HepG2 (cell line): ENCODE results near the gene ELANE. TPM values are rescaled to one million over a fixed set of nuclear protein-coding genes. Genes with fewer than 3 reads are reported as not detected.
A peak's percentile ranks its signal among the peaks of the same experiment; 100 is the strongest.

Experiments used
- ATAC-seq: fragments of 200-7000 bp; cut with Tn5 transposase; 3 replicates; pipeline ENCODE4 v1.9.1; 2020; ENCODE audit warnings: mild to moderate bottlenecking, moderate library complexity
- BruUV-seq: library from RNA; stranded (reverse); fragments of 400-500 nt; replicated peaks from 2 replicates; lab custom pipeline; 2021; lab: Mats Ljungman, UMichigan
- CTCF ChIA-PET: fragments of 300-600 bp; formaldehyde crosslinking; extraction: SDS; loops from one replicate; lab custom pipeline; 2021; ENCODE audit warnings: low total read pairs, inconsistent platforms, low intra/inter-chr PET ratio; lab: Yijun Ruan, JAX
- POLR2A ChIA-PET: fragments of 350-600 bp; sonication (Branson Sonifier 250); formaldehyde crosslinking; loops from one replicate; lab custom pipeline; 2020; ENCODE audit warnings: antibody characterized with exemption, inconsistent platforms; lab: Yijun Ruan, JAX
- DNase-seq: peaks from one replicate; pipeline ENCODE4 v3.0.0-alpha.2; 2015; ENCODE audit warnings: low spot score
- FAIRE-seq: peaks from 3 replicates; lab custom pipeline; 2011; peaks lifted over from hg19 to GRCh38; lab: Jason Lieb, UNC
- H2AFZ ChIP-seq: one replicate; pipeline ENCODE4 v1.6.1; 2011; ENCODE audit warnings: low read length, inconsistent platforms
- H3K27ac ChIP-seq: fragments of 300-600 bp; 3 replicates; pipeline ENCODE4 v1.8.0; 2011; ENCODE audit warnings: mixed run types, mild to moderate bottlenecking, mixed read lengths, low read length, inconsistent platforms; ENCODE audit not compliant: insufficient read depth; ENCODE audit errors: extremely low read length
- H3K27me3 ChIP-seq, 2 experiments: fragments of 200-600 bp in 1 of 2; 2 replicates in 1 of 2; 3 replicates in 1 of 2; pipeline versions ENCODE4 v1.6.0 to v1.8.0; 2011; ENCODE audit warnings: low read length in 2 of 2, mild to moderate bottlenecking in 2 of 2, moderate library complexity in 2 of 2, inconsistent platforms in 1 of 2; ENCODE audit not compliant: insufficient read depth in 2 of 2, control insufficient read depth in 1 of 2
- H3K36me3 ChIP-seq, 2 experiments: fragments of 200-600 bp in 1 of 2; replicated peaks in 1 of 2; 2 replicates in 1 of 2; 3 replicates in 1 of 2; pipeline versions ENCODE4 v1.5.1 to v1.8.0; 2011; ENCODE audit warnings: low read length in 2 of 2, inconsistent platforms in 1 of 2; ENCODE audit not compliant: insufficient read depth in 2 of 2, control insufficient read depth in 1 of 2
- H3K4me1 ChIP-seq: 2 replicates; pipeline ENCODE4 v1.5.1; 2012; ENCODE audit warnings: low read length, inconsistent platforms; ENCODE audit not compliant: insufficient read depth
- H3K4me2 ChIP-seq: 2 replicates; pipeline ENCODE4 v1.6.0; 2011; ENCODE audit warnings: low read depth, low read length, inconsistent platforms
- H3K4me3 ChIP-seq, 3 experiments: fragments of 200-600 bp in 1 of 3; sonication (generic), shearing (Covaris generic) in 1 of 3; replicated peaks in 1 of 3; 2 replicates each; pipeline ENCODE4 v1.5.1; 2011 to 2016; ENCODE audit warnings: low read length in 3 of 3, inconsistent platforms in 2 of 3, low read depth in 2 of 3, mild to moderate bottlenecking in 2 of 3, control low read depth in 1 of 3, mixed read lengths in 1 of 3; ENCODE audit not compliant: insufficient read depth in 1 of 3
- H3K79me2 ChIP-seq: one replicate; pipeline ENCODE4 v1.6.1; 2011; ENCODE audit warnings: low read length, inconsistent platforms; ENCODE audit not compliant: insufficient read depth
- H3K9ac ChIP-seq: 2 replicates; pipeline ENCODE4 v1.6.0; 2011; ENCODE audit warnings: mild to moderate bottlenecking, low read depth, low read length, inconsistent platforms; ENCODE audit not compliant: insufficient read depth
- H3K9me3 ChIP-seq: 2 replicates; pipeline ENCODE4 v1.5.1; 2012; ENCODE audit warnings: mild to moderate bottlenecking, low read length
- H4K20me1 ChIP-seq: 2 replicates; pipeline ENCODE4 v1.6.0; 2011; ENCODE audit warnings: inconsistent platforms, mild to moderate bottlenecking, low read length, moderate library complexity; ENCODE audit not compliant: insufficient read depth
- CCAR2 ChIP-seq: fragments of 200-400 bp; formaldehyde crosslinking; optimal IDR thresholded peaks from 2 replicates; pipeline ENCODE3; 2018; ENCODE audit warnings: low read depth, mild to moderate bottlenecking, low read length, moderate library complexity
- CEBPB ChIP-seq: IDR thresholded peaks from 2 replicates; pipeline ENCODE4 v1.6.1; 2011; ENCODE audit warnings: low read depth, low read length, improper control_type of control experiment, borderline replicate concordance
- FOXP1 ChIP-seq, 2 experiments: fragments of 450-650 bp in 1 of 2; IDR thresholded peaks; 2 replicates each; pipeline ENCODE4 v1.6.1; 2017 to 2018; ENCODE audit warnings: antibody characterized with exemption in 1 of 2
- IRF9 ChIP-seq: sonication (generic); formaldehyde crosslinking; IDR thresholded peaks from 2 replicates; pipeline ENCODE4 v1.8.0; 2022; ENCODE audit warnings: missing genetic modification reagents, mild to moderate bottlenecking, borderline replicate concordance
- POLR2G ChIP-seq: fragments of 200-400 bp; formaldehyde crosslinking; IDR thresholded peaks from 2 replicates; pipeline ENCODE4 v1.6.1; 2018; ENCODE audit warnings: mild to moderate bottlenecking, low read depth, low read length, moderate library complexity
- SNAPC2 ChIP-seq: sonication (generic); formaldehyde crosslinking; IDR thresholded peaks from 2 replicates; pipeline ENCODE4 v1.8.1; 2022; ENCODE audit warnings: mild to moderate bottlenecking, missing genetic modification reagents
- SOX13 ChIP-seq, 3 experiments: fragments of 450-650 bp in 1 of 3; sonication (generic) in 1 of 3; formaldehyde crosslinking in 1 of 3; IDR thresholded peaks in 2 of 3; conservative IDR thresholded peaks in 1 of 3; 2 replicates each; pipeline versions ENCODE4 v1.5.0 to v1.6.1; 2016 to 2020; ENCODE audit warnings: antibody characterized with exemption in 1 of 3, mild to moderate bottlenecking in 1 of 3, missing compliant biosample characterization in 1 of 3, missing genetic modification reagents in 1 of 3, moderate library complexity in 1 of 3
- SOX5 ChIP-seq: IDR thresholded peaks from 2 replicates; pipeline ENCODE4 v1.6.1; 2016; ENCODE audit warnings: borderline replicate concordance
- SRY ChIP-seq: sonication (generic); formaldehyde crosslinking; IDR thresholded peaks from 2 replicates; pipeline ENCODE4 v1.8.0; 2022; ENCODE audit warnings: mild to moderate bottlenecking, missing genetic modification reagents
- TBX2 ChIP-seq: sonication (generic); formaldehyde crosslinking; IDR thresholded peaks from 2 replicates; pipeline ENCODE4 v1.5.0; 2020; ENCODE audit warnings: missing genetic modification reagents, mild to moderate bottlenecking, borderline replicate concordance
- TOE1 ChIP-seq: sonication (generic); formaldehyde crosslinking; IDR thresholded peaks from 2 replicates; pipeline ENCODE4 v1.4.0; 2020; ENCODE audit warnings: mild to moderate bottlenecking, missing genetic modification reagents
- ZFX ChIP-seq: sonication (generic); formaldehyde crosslinking; IDR thresholded peaks from 2 replicates; pipeline ENCODE4 v1.4.0; 2020; ENCODE audit warnings: mild to moderate bottlenecking, low read depth, missing genetic modification reagents, moderate library complexity
- ZFY ChIP-seq: sonication (generic); formaldehyde crosslinking; IDR thresholded peaks from 2 replicates; pipeline ENCODE4 v1.4.0; 2020; ENCODE audit warnings: missing genetic modification reagents
- ZKSCAN8 ChIP-seq: IDR thresholded peaks from 2 replicates; pipeline ENCODE4 v1.6.1; 2016; ENCODE audit warnings: borderline replicate concordance, missing genetic modification reagents, missing compliant biosample characterization
- ZNF276 ChIP-seq: sonication (generic); formaldehyde crosslinking; IDR thresholded peaks from 2 replicates; pipeline ENCODE4 v1.4.0; 2020; ENCODE audit warnings: mild to moderate bottlenecking, low read depth, missing genetic modification reagents
- ZNF333 ChIP-seq: sonication (generic); formaldehyde crosslinking; IDR thresholded peaks from 2 replicates; pipeline ENCODE4 v1.4.0; 2020; ENCODE audit warnings: mild to moderate bottlenecking, missing genetic modification reagents, borderline replicate concordance
- ZNF547 ChIP-seq: sonication (generic); formaldehyde crosslinking; IDR thresholded peaks from 2 replicates; pipeline ENCODE4 v1.5.1; 2020; ENCODE audit warnings: mild to moderate bottlenecking, missing genetic modification reagents
- ZNF569 ChIP-seq: sonication (generic); formaldehyde crosslinking; IDR thresholded peaks from 2 replicates; pipeline ENCODE4 v1.5.0; 2020; ENCODE audit warnings: mild to moderate bottlenecking, missing genetic modification reagents, moderate library complexity, borderline replicate concordance
- ZNF660 ChIP-seq: sonication (generic); formaldehyde crosslinking; IDR thresholded peaks from 2 replicates; pipeline ENCODE4 v1.5.1; 2020; ENCODE audit warnings: mild to moderate bottlenecking, low read depth, missing genetic modification reagents, borderline replicate concordance
- WGBS: methylation state at CpG from one replicate; pipeline ENCODE4 v1.1.6; 2017; ENCODE audit warnings: low lambda C conversion rate; 5-methylcytosine and 5-hydroxymethylcytosine counted together
- in situ Hi-C: cut with HindIII; loops from 2 replicates; pipeline ENCODE4 v1.10.0; 2017; ENCODE audit warnings: low pct_unique_long_range_greater_than_20kb; ENCODE audit not compliant: extremely low pct_ligation_motif_present
- intact Hi-C: fragments of 100-400 bp; cut with micrococcal nuclease; formaldehyde crosslinking; loops from one replicate; pipeline ENCODE4 v1.10.0; 2022; ENCODE audit not compliant: unreplicated experiment
- polyA plus RNA-seq, 8 experiments: library from polyadenylated mRNA; depleted of rRNA in 3 of 8; stranded (reverse) in 7 of 8; unstranded in 1 of 8; fragments of >200 nt; fragmentation: Illumina TruSeq in 4 of 8; extraction: Trizol in 4 of 8; gene quantifications; 2 replicates each; pipeline versions ENCODE4 v1.2.1 to v1.2.3, GENCODE V29; 2011 to 2016; ENCODE audit warnings: low read depth in 4 of 8, missing spikeins in 1 of 8, mixed read lengths in 1 of 8; ENCODE audit not compliant: insufficient read depth in 1 of 8
- total RNA-seq, 5 experiments: library from RNA; depleted of rRNA; stranded (reverse); fragments of >200 nt; fragmentation: Illumina TruSeq; extraction: Trizol; gene quantifications; 2 replicates each; pipeline ENCODE4 v1.2.3, GENCODE V29; 2016; ENCODE audit warnings: low read depth in 1 of 5

Gene ELANE
- total and polyA plus RNA-seq, 2 of the 13 experiments (the other 11 are each of a cell fraction or from before 2014, with no cell fraction given), result not detected

GRCh38 chr19:858868-859843 is 7.1 kb downstream of the ELANE start, which contains the start of gene CFD:
CFD (plus strand) TSS chr19:859664; CDS start chr19:859690, 26 bp downstream.
- FAIRE-seq (peak; percentile 40), DNase-seq (no peak), ATAC-seq (peak; percentile 46)
- intact Hi-C loops, result loop anchor here (5.0 kb wide), 1 partner anchor 87 kb away; no protein-coding TSS in a partner anchor
- ChIA-PET POLR2A (interaction anchor here (1.1 kb wide), 1 partner anchor 34 kb away, joined by 3 read pairs; the partner anchor contains the start of gene RNU6-9), CTCF (no interaction called here)
- Histone ChIP-seq H3K9ac (peak within 1 kb of the TSS; percentile 59), H3K9me3 (no peaks in the 10 kb centered on the region), H3K36me3 (no peaks in the 10 kb centered on the region), H4K20me1 (no peaks in the 10 kb centered on the region), H3K27ac (no peak within 1 kb of the TSS), H2AFZ (no peak within 1 kb of the TSS), H3K4me3 (peak within 1 kb of the TSS; percentile 43 to 67 (median 60)), H3K79me2 (no peaks in the 10 kb centered on the region), H3K27me3 (no peaks in the 10 kb centered on the region; a peak in 1 of 5 replicates), H3K4me1 (peaks cover 19% of the 10 kb centered on the region), H3K4me2 (peak within 1 kb of the TSS; percentile 67)
- WGBS, result 7% methylated on average over 11 of the region's 24 CpGs
- BruUV-seq, result no TSS peak
- in situ Hi-C loops, result loop anchor here (10.0 kb wide), 1 partner anchor 94 kb away; no protein-coding TSS in a partner anchor
- no peak for TF ChIP-seq POLR2G
- TF ChIP-seq ZNF660 (CRISPR knock-in tag), result no peak
- TF ChIP-seq ZFX, result peak; percentile 28
- TF ChIP-seq CCAR2, result no peak
- no peak for TF ChIP-seq ZNF547 (CRISPR knock-in tag)
- no peak for TF ChIP-seq TOE1 (CRISPR knock-in tag)
- no peak for TF ChIP-seq ZKSCAN8 (CRISPR knock-in tag)
- TF ChIP-seq ZFY (CRISPR knock-in tag), result peak; percentile 42; the same call in 1 of the 2 replicates
- TF ChIP-seq ZNF276 (CRISPR knock-in tag), result 0 out of 2 replicates have a peak, but pooled peaks have one; percentile 38
- 0 out of 2 replicates have a peak, but pooled peaks have one; percentile 30 for TF ChIP-seq IRF9 (CRISPR knock-in tag)
- TF ChIP-seq SRY (CRISPR knock-in tag), result no peak
- no peak for TF ChIP-seq ZNF333
- TF ChIP-seq SOX13 (IDR thresholded peaks at IDR 0.05), result no peak
- TF ChIP-seq SOX13 (CRISPR knock-in tag; conservative IDR thresholded peaks at IDR 0.05 in 1 of 2, IDR thresholded peaks at IDR 0.05 in 1 of 2), result 0 out of 4 replicates have a peak, but pooled peaks of 1 of the 2 experiments have one; percentile 6
- 0 out of 2 replicates have a peak, but pooled peaks have one; percentile 8 for TF ChIP-seq SOX5 (CRISPR knock-in tag)
- no peak for TF ChIP-seq ZNF569
- peak; percentile 50; the same call in 1 of the 2 replicates for TF ChIP-seq TBX2
- TF ChIP-seq CEBPB, result peak; percentile 67
- TF ChIP-seq SNAPC2 (CRISPR knock-in tag), result no peak
- TF ChIP-seq FOXP1 (IDR thresholded peaks at IDR 0.05), result no peak
- TF ChIP-seq FOXP1 (CRISPR knock-in tag; IDR thresholded peaks at IDR 0.05), result peak; percentile 38; the same call in 1 of the 2 replicates
